Measurements from ENCODE around the gene GDI2. TPM values are rescaled to one million over a fixed set of nuclear protein-coding genes. Genes with fewer than 3 reads are reported as not detected.
A peak's percentile ranks its signal among the peaks of the same experiment; 100 is the strongest.

Gene GDI2
- total and polyA plus RNA-seq, 9 of the 15 experiments (the other 6 are each of a cell fraction or from before 2014, with no cell fraction given) = 262 to 424 (median 287) TPM

DNA sequence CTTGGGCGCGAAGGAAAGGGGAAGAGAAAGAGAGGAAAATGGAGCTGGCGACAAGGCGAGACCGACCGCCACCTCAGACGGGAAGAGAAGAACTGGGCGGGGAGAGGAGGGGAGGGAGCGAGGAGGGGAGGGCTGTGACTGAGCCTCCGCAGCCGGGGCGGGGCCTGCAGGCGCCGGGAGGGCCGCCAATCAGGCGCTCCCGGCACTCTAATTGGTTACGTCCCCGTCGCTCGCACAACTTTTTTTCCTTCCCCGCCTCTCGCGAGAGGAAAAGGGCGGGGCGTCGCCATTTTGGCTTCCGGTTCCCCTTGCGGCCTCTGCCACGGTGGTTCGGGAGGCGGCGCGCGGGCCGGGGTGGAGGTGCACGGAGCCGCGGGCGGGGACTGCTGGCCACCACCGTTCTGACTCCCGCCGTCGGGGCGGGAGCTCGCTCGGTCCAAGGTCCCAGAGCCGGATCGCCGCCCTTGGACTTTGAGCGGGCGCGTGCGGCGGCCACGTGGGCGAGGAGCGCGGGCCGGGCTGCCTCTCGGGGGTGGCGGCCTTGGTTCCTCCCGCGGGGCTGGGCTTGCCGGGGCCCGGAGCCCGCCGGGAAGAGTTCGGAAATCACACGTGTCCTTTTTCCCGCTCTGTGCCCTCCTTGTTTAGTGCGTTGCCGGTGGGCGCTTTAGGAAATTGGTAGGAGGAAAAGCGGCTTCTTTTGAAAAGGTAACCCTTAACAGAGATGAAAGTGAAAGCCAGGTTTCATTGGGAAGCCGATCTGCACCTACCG, at the start of gene GDI2 (continued):
- TF ChIP-seq, protein P1, sequence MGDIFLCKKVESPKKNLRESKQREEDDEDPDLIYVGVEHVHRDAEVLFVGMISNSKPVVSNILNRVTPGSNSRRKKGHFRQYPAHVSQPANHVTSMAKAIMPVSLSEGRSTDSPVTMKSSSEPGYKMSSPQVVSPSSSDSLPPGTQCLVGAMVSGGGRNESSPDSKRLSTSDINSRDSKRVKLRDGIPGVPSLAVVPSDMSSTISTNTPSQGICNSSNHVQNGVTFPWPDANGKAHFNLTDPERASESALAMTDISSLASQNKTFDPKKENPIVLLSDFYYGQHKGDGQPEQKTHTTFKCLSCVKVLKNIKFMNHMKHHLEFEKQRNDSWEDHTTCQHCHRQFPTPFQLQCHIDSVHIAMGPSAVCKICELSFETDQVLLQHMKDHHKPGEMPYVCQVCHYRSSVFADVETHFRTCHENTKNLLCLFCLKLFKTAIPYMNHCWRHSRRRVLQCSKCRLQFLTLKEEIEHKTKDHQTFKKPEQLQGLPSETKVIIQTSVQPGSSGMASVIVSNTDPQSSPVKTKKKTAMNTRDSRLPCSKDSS (IDR thresholded peaks at IDR 0.05; ENCODE audit: low read depth, partially characterized antibody) = no peak
- no peak for TF ChIP-seq ZFP30 (CRISPR knock-in tag; IDR thresholded peaks at IDR 0.05; ENCODE audit: borderline replicate concordance)
- no peak for TF ChIP-seq MTA1 (IDR thresholded peaks at IDR 0.05; ENCODE audit: borderline replicate concordance)
- TF ChIP-seq, protein P2, sequence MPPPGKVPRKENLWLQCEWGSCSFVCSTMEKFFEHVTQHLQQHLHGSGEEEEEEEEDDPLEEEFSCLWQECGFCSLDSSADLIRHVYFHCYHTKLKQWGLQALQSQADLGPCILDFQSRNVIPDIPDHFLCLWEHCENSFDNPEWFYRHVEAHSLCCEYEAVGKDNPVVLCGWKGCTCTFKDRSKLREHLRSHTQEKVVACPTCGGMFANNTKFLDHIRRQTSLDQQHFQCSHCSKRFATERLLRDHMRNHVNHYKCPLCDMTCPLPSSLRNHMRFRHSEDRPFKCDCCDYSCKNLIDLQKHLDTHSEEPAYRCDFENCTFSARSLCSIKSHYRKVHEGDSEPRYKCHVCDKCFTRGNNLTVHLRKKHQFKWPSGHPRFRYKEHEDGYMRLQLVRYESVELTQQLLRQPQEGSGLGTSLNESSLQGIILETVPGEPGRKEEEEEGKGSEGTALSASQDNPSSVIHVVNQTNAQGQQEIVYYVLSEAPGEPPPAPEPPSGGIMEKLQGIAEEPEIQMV (tag; conservative IDR thresholded peaks at IDR 0.05; ENCODE audit: low read depth) = no peak
- TF ChIP-seq BACH1 (tag; IDR thresholded peaks at IDR 0.05) = no peak
- peak; percentile 79 for TF ChIP-seq ATF7 (IDR thresholded peaks at IDR 0.05)
- peak; percentile 77 to 86; a peak in 1 of 4 replicates for TF ChIP-seq SIN3A (IDR thresholded peaks at IDR 0.05; ENCODE audit: borderline replicate concordance in 2 of 2, control insufficient read depth in 1 of 2, low read depth in 2 of 2, low read length in 2 of 2)
- TF ChIP-seq GABPB1 (CRISPR knock-in tag; IDR thresholded peaks at IDR 0.05) = peak; percentile 91
- TF ChIP-seq, protein P3, sequence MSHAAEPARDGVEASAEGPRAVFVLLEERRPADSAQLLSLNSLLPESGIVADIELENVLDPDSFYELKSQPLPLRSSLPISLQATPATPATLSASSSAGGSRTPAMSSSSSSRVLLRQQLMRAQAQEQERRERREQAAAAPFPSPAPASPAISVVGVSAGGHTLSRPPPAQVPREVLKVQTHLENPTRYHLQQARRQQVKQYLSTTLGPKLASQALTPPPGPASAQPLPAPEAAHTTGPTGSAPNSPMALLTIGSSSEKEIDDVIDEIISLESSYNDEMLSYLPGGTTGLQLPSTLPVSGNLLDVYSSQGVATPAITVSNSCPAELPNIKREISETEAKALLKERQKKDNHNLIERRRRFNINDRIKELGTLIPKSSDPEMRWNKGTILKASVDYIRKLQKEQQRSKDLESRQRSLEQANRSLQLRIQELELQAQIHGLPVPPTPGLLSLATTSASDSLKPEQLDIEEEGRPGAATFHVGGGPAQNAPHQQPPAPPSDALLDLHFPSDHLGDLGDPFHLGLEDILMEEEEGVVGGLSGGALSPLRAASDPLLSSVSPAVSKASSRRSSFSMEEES (CRISPR knock-in tag; IDR thresholded peaks at IDR 0.05) = no peak
- TF ChIP-seq CBFB (CRISPR knock-in tag; IDR thresholded peaks at IDR 0.05) = no peak
- peak; percentile 62 for TF ChIP-seq EGR1 (conservative IDR thresholded peaks at IDR 0.05)
- TF ChIP-seq CBX1 (IDR thresholded peaks at IDR 0.05; ENCODE audit: low read depth) = peak; percentile 85; the same call in 1 of the 2 replicates
- TF ChIP-seq, protein P4, sequence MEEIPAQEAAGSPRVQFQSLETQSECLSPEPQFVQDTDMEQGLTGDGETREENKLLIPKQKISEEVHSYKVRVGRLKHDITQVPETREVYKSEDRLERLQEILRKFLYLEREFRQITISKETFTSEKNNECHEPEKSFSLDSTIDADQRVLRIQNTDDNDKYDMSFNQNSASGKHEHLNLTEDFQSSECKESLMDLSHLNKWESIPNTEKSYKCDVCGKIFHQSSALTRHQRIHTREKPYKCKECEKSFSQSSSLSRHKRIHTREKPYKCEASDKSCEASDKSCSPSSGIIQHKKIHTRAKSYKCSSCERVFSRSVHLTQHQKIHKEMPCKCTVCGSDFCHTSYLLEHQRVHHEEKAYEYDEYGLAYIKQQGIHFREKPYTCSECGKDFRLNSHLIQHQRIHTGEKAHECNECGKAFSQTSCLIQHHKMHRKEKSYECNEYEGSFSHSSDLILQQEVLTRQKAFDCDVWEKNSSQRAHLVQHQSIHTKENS (CRISPR knock-in tag; IDR thresholded peaks at IDR 0.05) = no peak
- no peak; the same call in 1 of the 2 replicates for TF ChIP-seq TOE1 (IDR thresholded peaks at IDR 0.05; ENCODE audit: borderline replicate concordance)
- TF ChIP-seq TOE1 (CRISPR knock-in tag; IDR thresholded peaks at IDR 0.05; ENCODE audit: borderline replicate concordance, low read depth) = no peak
- TF ChIP-seq SRSF1 (IDR thresholded peaks at IDR 0.05; ENCODE audit: low read depth, low read length) = no peak
- TF ChIP-seq, protein P5, sequence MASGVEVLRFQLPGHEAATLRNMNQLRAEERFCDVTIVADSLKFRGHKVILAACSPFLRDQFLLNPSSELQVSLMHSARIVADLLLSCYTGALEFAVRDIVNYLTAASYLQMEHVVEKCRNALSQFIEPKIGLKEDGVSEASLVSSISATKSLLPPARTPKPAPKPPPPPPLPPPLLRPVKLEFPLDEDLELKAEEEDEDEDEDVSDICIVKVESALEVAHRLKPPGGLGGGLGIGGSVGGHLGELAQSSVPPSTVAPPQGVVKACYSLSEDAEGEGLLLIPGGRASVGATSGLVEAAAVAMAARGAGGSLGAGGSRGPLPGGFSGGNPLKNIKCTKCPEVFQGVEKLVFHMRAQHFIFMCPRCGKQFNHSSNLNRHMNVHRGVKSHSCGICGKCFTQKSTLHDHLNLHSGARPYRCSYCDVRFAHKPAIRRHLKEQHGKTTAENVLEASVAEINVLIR (CRISPR knock-in tag; IDR thresholded peaks at IDR 0.05) = no peak
- no peak for TF ChIP-seq SNRNP70 (optimal IDR thresholded peaks at IDR 0.05; ENCODE audit: low read depth, low read length)
- TF ChIP-seq ZNF41 (CRISPR knock-in tag; conservative IDR thresholded peaks at IDR 0.05) = no peak
- TF ChIP-seq HNRNPL (IDR thresholded peaks at IDR 0.05; ENCODE audit: low read depth, low read length) = no peak
- peak; percentile 46 to 98; a peak in 3 of 4 replicates for TF ChIP-seq HDAC1 (IDR thresholded peaks at IDR 0.05)

Data from K562 (cell line).